ENCODE results near the gene CLOCK.

Gene CLOCK

DNA sequence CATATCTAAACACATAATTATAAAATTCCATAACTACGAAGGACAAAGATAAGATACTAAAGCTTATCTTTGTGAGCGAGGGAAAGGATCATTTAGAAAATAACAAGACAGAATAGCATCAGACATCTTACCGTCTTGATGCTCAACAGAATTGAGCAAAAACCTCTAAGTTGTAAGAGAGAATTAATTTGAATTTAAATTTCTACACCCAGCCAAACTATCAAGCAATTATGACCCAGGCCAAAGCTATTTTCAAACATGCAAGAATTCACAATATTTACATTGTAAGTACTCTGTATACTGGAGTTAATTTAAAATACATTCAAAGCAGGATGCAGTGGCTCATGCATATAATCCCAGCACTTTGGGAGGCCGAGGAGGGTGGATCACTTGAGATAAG is 16.5 kb downstream of the CLOCK start:
- Histone ChIP-seq H3K9me2 (replicated peaks; ENCODE audit: low read depth, low read length) (no peaks in the 10 kb centered on the region), H3K9ac (ENCODE audit: low read depth, low read length, poor library complexity, severe bottlenecking) (no peak overlapping the region), H3K27me3 (ENCODE audit: insufficient read depth, low read length, poor library complexity, severe bottlenecking) (no peaks in the 10 kb centered on the region), H3K79me2 (ENCODE audit: insufficient read depth, low read length) (no peaks in the 10 kb centered on the region), H3K4me3 (ENCODE audit: low read length, poor library complexity, severe bottlenecking) (no peak overlapping the region), H3K9me3 (ENCODE audit: insufficient read depth, low read depth, low read length) (no peaks in the 10 kb centered on the region), H3K36me3 (ENCODE audit: insufficient read depth, low read length) (no peaks in the 10 kb centered on the region), H3K4me2 (ENCODE audit: low read depth, low read length, poor library complexity, severe bottlenecking) (no peak overlapping the region), H2AFZ (ENCODE audit: low read length) (no peak overlapping the region), H4K20me1 (ENCODE audit: insufficient read depth, low read length, poor library complexity, severe bottlenecking) (no peaks in the 10 kb centered on the region), H3F3A (ENCODE audit: low read depth) (no peaks in the 10 kb centered on the region), H3K4me1 (ENCODE audit: insufficient read depth, low read length, poor library complexity, severe bottlenecking) (no peaks in the 10 kb centered on the region)
- TF ChIP-seq EZH2phosphoT487 (IDR thresholded peaks at IDR 0.05; ENCODE audit: borderline replicate concordance) = no peak
- TF ChIP-seq, protein P1, sequence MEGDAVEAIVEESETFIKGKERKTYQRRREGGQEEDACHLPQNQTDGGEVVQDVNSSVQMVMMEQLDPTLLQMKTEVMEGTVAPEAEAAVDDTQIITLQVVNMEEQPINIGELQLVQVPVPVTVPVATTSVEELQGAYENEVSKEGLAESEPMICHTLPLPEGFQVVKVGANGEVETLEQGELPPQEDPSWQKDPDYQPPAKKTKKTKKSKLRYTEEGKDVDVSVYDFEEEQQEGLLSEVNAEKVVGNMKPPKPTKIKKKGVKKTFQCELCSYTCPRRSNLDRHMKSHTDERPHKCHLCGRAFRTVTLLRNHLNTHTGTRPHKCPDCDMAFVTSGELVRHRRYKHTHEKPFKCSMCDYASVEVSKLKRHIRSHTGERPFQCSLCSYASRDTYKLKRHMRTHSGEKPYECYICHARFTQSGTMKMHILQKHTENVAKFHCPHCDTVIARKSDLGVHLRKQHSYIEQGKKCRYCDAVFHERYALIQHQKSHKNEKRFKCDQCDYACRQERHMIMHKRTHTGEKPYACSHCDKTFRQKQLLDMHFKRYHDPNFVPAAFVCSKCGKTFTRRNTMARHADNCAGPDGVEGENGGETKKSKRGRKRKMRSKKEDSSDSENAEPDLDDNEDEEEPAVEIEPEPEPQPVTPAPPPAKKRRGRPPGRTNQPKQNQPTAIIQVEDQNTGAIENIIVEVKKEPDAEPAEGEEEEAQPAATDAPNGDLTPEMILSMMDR (conservative IDR thresholded peaks at IDR 0.05; ENCODE audit: low read length) = no peak

DNA sequence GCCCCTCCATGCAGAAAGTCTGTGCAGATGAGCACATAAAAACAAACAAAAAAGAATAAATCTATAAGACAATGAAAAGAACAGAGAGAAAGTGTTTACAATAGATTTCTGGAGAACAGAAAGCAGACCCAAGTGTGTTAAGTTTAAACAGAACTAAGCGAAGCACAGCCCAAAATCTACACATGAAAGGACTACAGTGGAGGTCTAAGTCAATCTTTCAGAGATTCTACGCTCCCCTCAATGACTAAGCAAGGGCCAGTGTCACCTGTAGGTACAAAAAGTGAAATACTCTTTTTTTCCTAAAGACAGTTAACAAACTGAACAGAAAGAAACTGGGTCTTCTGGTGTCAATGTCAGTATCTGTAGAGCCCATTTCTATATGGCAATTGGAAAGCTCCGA is 18.2 kb downstream of the CLOCK start:
- Histone ChIP-seq H3K4me2 (ENCODE audit: low read depth, low read length, poor library complexity, severe bottlenecking) (no peak overlapping the region), H2AFZ (ENCODE audit: low read length) (no peak overlapping the region), H4K20me1 (ENCODE audit: insufficient read depth, low read length, poor library complexity, severe bottlenecking) (no peaks in the 10 kb centered on the region), H3K36me3 (ENCODE audit: insufficient read depth, low read length) (no peaks in the 10 kb centered on the region), H3K4me3 (ENCODE audit: low read length, poor library complexity, severe bottlenecking) (no peak overlapping the region), H3K27me3 (ENCODE audit: insufficient read depth, low read length, poor library complexity, severe bottlenecking) (no peaks in the 10 kb centered on the region), H3K9me2 (replicated peaks; ENCODE audit: low read depth, low read length) (no peaks in the 10 kb centered on the region), H3K9ac (ENCODE audit: low read depth, low read length, poor library complexity, severe bottlenecking) (no peak overlapping the region), H3F3A (ENCODE audit: low read depth) (no peaks in the 10 kb centered on the region), H3K79me2 (ENCODE audit: insufficient read depth, low read length) (no peaks in the 10 kb centered on the region), H3K4me1 (ENCODE audit: insufficient read depth, low read length, poor library complexity, severe bottlenecking) (no peaks in the 10 kb centered on the region), H3K9me3 (ENCODE audit: insufficient read depth, low read depth, low read length) (no peaks in the 10 kb centered on the region)
- TF ChIP-seq, protein P1 (conservative IDR thresholded peaks at IDR 0.05; ENCODE audit: low read length) = no peak
- TF ChIP-seq EZH2phosphoT487 (IDR thresholded peaks at IDR 0.05; ENCODE audit: borderline replicate concordance) = no peak

DNA sequence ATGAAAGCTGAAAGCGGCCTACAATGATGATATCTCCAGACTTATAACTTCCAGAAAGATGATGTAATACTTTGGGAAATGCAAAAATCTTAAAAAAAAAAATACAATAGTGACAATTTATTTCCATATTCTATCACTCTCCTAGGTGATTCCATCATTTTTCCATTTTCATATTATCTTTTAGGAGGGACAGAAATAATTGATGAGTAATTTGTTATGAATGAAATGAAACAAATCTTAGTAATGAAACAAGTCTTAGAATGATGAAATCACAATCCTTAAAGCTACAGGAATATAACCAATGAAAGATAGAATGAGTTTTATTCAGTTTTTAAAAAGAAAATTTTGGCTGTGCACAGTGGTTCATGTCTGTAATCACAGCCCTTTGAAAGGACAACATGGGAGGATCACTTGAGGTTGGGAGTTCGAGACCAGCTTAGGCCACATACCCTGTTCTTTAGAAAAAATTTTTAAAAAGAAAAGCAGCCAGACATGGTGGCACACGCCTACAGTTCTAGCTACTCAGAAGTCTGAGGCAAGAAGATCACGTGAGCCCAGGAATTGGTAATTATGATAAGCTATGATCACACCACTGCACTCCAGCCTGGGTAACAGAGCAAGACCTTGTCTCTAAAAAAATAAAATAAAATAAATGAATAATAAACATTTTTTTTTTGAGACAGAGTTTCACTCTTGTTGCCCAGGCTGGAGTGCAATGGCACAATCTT is 21.7 kb downstream of the CLOCK start:
- no peaks in the 10 kb centered on the region for H3K27me3 ChIP-seq (ENCODE audit: insufficient read depth, low read length, poor library complexity, severe bottlenecking)
- H3K79me2 ChIP-seq (ENCODE audit: insufficient read depth, low read length) = no peaks in the 10 kb centered on the region
- TF ChIP-seq EZH2phosphoT487 (IDR thresholded peaks at IDR 0.05; ENCODE audit: borderline replicate concordance) = no peak
- TF ChIP-seq, protein P1 (conservative IDR thresholded peaks at IDR 0.05; ENCODE audit: low read length) = no peak
- H3K4me2 ChIP-seq (ENCODE audit: low read depth, low read length, poor library complexity, severe bottlenecking) = no peak overlapping the region
- no peaks in the 10 kb centered on the region for H3K9me2 ChIP-seq (replicated peaks; ENCODE audit: low read depth, low read length)
- H4K20me1 ChIP-seq (ENCODE audit: insufficient read depth, low read length, poor library complexity, severe bottlenecking) = no peaks in the 10 kb centered on the region
- H2AFZ ChIP-seq (ENCODE audit: low read length) = no peak overlapping the region
- no peaks in the 10 kb centered on the region for H3F3A ChIP-seq (ENCODE audit: low read depth)
- no peak overlapping the region for H3K9ac ChIP-seq (ENCODE audit: low read depth, low read length, poor library complexity, severe bottlenecking)
- no peaks in the 10 kb centered on the region for H3K9me3 ChIP-seq (ENCODE audit: insufficient read depth, low read depth, low read length)
- no peaks in the 10 kb centered on the region for H3K4me1 ChIP-seq (ENCODE audit: insufficient read depth, low read length, poor library complexity, severe bottlenecking)
- H3K4me3 ChIP-seq (ENCODE audit: low read length, poor library complexity, severe bottlenecking) = no peak overlapping the region
- H3K36me3 ChIP-seq (ENCODE audit: insufficient read depth, low read length) = no peaks in the 10 kb centered on the region

All from Loucy (cell line).